H1 (cell line): ENCODE results near the gene MBNL2. TPM values are rescaled to one million over a fixed set of nuclear protein-coding genes. Genes with fewer than 3 reads are reported as not detected.

ENCODE experiments used
- BRCA1 ChIP-seq: IDR thresholded peaks from 2 replicates; pipeline ENCODE4 v1.6.1; 2012; ENCODE audit warnings: low read depth, low read length, improper control_type of control experiment
- CBX8 ChIP-seq: fragments of 300-800, 300-1000 bp; sonication (generic); IDR thresholded peaks from 2 replicates; pipeline ENCODE4 v1.7.1; 2016; ENCODE audit warnings: low read depth, low read length, borderline replicate concordance
- HDAC6 ChIP-seq: IDR thresholded peaks from one replicate; pipeline ENCODE4 v1.7.1; 2012; ENCODE audit warnings: low read depth, mild to moderate bottlenecking, inconsistent platforms, low read length, moderate library complexity
- JUN ChIP-seq: IDR thresholded peaks from 2 replicates; pipeline ENCODE4 v1.6.1; 2011; ENCODE audit warnings: low read depth, mild to moderate bottlenecking, improper control_type of control experiment, low read length
- KDM5A ChIP-seq: fragments of 200-600 bp; IDR thresholded peaks from 2 replicates; pipeline ENCODE4 v1.7.1; 2012; ENCODE audit warnings: mild to moderate bottlenecking, low read length, inconsistent platforms, mixed read lengths
- POLR2A ChIP-seq, 2 experiments: IDR thresholded peaks; 1 replicate in 1 of 2; 2 replicates in 1 of 2; pipeline ENCODE4 v1.6.1; 2011; ENCODE audit warnings: low read depth in 2 of 2, low read length in 2 of 2, mild to moderate bottlenecking in 2 of 2; ENCODE audit errors: control extremely low read depth in 1 of 2
- SUZ12 ChIP-seq: fragments of 200-600 bp; sonication (generic); IDR thresholded peaks from 2 replicates; pipeline ENCODE4 v1.6.1; 2012; ENCODE audit warnings: mild to moderate bottlenecking, inconsistent platforms, low read length, moderate library complexity, mixed read lengths
- ZNF274 ChIP-seq: IDR thresholded peaks from 2 replicates; pipeline ENCODE4 v1.7.0; 2012; ENCODE audit warnings: low read length, borderline replicate concordance; ENCODE audit errors: extremely low read depth
- polyA plus RNA-seq, 7 experiments: library from polyadenylated mRNA; depleted of rRNA in 3 of 7; stranded (reverse) in 5 of 7; unstranded in 2 of 7; fragments of >200 nt in 5 of 7; fragments of 200-250 nt in 2 of 7; gene quantifications; 1 replicate in 5 of 7; 2 replicates in 1 of 7; 4 replicates in 1 of 7; pipeline versions ENCODE4 v1.2.1 to v1.2.3, GENCODE V29; 2011 to 2013; ENCODE audit warnings: missing spikeins in 2 of 7, mixed read lengths in 2 of 7
- total RNA-seq: library from RNA; stranded (reverse); fragmentation: NEBNext Ultra II Directional; extraction: Animal tissue kit (Norgen Biotek cat#: 25700); gene quantifications from 2 replicates; pipeline ENCODE4 v1.2.1, GENCODE V29; 2021
- TF ChIP-seq, protein P1 (sequence below): fragments of 300-600 bp; sonication (generic); IDR thresholded peaks from 2 replicates; pipeline ENCODE4 v1.7.1; 2012; ENCODE audit warnings: low read length, moderate library complexity, mild to moderate bottlenecking, inconsistent platforms; ENCODE audit not compliant: insufficient replicate concordance
- TF ChIP-seq, protein P2 (sequence below), 3 experiments: IDR thresholded peaks; 1 replicate in 2 of 3; 2 replicates in 1 of 3; pipeline versions ENCODE4 v1.5.1 to v1.6.1; 2011; ENCODE audit warnings: low read length in 3 of 3, mild to moderate bottlenecking in 3 of 3, inconsistent platforms in 2 of 3, low read depth in 1 of 3, moderate library complexity in 1 of 3; ENCODE audit not compliant: insufficient read depth in 1 of 3; ENCODE audit errors: control extremely low read depth in 1 of 3

MBNL2 gene
- total and polyA plus RNA-seq, 2 of the 8 experiments (the other 6 are each of a cell fraction or from before 2014, with no cell fraction given): 1.0 to 2.6 TPM

DNA sequence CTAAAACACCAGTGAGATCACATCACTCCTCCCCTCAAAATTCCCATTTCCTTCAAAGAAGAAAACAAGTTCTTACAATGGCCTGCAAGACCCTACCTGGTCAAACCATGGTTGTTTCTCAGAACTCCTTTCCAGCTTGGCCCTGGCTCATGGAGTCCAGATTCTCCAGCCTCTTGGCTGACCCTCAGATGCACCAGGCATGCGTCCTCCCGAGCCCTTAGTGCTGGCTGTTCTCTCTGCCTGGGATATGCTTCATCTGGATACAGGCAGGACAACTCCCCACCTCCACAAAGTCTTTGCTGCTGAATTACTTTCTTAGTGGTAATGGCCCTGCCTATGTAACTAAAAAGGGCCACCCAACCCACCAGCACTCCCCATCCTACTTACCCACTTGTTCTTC, 94.3 kb downstream of the MBNL2 start (continued):
- TF ChIP-seq, protein P1, sequence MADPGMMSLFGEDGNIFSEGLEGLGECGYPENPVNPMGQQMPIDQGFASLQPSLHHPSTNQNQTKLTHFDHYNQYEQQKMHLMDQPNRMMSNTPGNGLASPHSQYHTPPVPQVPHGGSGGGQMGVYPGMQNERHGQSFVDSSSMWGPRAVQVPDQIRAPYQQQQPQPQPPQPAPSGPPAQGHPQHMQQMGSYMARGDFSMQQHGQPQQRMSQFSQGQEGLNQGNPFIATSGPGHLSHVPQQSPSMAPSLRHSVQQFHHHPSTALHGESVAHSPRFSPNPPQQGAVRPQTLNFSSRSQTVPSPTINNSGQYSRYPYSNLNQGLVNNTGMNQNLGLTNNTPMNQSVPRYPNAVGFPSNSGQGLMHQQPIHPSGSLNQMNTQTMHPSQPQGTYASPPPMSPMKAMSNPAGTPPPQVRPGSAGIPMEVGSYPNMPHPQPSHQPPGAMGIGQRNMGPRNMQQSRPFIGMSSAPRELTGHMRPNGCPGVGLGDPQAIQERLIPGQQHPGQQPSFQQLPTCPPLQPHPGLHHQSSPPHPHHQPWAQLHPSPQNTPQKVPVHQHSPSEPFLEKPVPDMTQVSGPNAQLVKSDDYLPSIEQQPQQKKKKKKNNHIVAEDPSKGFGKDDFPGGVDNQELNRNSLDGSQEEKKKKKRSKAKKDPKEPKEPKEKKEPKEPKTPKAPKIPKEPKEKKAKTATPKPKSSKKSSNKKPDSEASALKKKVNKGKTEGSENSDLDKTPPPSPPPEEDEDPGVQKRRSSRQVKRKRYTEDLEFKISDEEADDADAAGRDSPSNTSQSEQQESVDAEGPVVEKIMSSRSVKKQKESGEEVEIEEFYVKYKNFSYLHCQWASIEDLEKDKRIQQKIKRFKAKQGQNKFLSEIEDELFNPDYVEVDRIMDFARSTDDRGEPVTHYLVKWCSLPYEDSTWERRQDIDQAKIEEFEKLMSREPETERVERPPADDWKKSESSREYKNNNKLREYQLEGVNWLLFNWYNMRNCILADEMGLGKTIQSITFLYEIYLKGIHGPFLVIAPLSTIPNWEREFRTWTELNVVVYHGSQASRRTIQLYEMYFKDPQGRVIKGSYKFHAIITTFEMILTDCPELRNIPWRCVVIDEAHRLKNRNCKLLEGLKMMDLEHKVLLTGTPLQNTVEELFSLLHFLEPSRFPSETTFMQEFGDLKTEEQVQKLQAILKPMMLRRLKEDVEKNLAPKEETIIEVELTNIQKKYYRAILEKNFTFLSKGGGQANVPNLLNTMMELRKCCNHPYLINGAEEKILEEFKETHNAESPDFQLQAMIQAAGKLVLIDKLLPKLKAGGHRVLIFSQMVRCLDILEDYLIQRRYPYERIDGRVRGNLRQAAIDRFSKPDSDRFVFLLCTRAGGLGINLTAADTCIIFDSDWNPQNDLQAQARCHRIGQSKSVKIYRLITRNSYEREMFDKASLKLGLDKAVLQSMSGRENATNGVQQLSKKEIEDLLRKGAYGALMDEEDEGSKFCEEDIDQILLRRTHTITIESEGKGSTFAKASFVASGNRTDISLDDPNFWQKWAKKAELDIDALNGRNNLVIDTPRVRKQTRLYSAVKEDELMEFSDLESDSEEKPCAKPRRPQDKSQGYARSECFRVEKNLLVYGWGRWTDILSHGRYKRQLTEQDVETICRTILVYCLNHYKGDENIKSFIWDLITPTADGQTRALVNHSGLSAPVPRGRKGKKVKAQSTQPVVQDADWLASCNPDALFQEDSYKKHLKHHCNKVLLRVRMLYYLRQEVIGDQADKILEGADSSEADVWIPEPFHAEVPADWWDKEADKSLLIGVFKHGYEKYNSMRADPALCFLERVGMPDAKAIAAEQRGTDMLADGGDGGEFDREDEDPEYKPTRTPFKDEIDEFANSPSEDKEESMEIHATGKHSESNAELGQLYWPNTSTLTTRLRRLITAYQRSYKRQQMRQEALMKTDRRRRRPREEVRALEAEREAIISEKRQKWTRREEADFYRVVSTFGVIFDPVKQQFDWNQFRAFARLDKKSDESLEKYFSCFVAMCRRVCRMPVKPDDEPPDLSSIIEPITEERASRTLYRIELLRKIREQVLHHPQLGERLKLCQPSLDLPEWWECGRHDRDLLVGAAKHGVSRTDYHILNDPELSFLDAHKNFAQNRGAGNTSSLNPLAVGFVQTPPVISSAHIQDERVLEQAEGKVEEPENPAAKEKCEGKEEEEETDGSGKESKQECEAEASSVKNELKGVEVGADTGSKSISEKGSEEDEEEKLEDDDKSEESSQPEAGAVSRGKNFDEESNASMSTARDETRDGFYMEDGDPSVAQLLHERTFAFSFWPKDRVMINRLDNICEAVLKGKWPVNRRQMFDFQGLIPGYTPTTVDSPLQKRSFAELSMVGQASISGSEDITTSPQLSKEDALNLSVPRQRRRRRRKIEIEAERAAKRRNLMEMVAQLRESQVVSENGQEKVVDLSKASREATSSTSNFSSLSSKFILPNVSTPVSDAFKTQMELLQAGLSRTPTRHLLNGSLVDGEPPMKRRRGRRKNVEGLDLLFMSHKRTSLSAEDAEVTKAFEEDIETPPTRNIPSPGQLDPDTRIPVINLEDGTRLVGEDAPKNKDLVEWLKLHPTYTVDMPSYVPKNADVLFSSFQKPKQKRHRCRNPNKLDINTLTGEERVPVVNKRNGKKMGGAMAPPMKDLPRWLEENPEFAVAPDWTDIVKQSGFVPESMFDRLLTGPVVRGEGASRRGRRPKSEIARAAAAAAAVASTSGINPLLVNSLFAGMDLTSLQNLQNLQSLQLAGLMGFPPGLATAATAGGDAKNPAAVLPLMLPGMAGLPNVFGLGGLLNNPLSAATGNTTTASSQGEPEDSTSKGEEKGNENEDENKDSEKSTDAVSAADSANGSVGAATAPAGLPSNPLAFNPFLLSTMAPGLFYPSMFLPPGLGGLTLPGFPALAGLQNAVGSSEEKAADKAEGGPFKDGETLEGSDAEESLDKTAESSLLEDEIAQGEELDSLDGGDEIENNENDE: no peak
- TF ChIP-seq JUN (no peak), KDM5A (no peak), ZNF274 (no peak), POLR2A (IDR thresholded peaks at IDR 0.05; ENCODE audit: control extremely low read depth in 1 of 2, low read depth in 2 of 2, low read length in 2 of 2) (no peak), BRCA1 (no peak), CBX8 (no peak), SUZ12 (no peak), HDAC6 (no peak)
- TF ChIP-seq, protein P2, sequence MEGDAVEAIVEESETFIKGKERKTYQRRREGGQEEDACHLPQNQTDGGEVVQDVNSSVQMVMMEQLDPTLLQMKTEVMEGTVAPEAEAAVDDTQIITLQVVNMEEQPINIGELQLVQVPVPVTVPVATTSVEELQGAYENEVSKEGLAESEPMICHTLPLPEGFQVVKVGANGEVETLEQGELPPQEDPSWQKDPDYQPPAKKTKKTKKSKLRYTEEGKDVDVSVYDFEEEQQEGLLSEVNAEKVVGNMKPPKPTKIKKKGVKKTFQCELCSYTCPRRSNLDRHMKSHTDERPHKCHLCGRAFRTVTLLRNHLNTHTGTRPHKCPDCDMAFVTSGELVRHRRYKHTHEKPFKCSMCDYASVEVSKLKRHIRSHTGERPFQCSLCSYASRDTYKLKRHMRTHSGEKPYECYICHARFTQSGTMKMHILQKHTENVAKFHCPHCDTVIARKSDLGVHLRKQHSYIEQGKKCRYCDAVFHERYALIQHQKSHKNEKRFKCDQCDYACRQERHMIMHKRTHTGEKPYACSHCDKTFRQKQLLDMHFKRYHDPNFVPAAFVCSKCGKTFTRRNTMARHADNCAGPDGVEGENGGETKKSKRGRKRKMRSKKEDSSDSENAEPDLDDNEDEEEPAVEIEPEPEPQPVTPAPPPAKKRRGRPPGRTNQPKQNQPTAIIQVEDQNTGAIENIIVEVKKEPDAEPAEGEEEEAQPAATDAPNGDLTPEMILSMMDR (IDR thresholded peaks at IDR 0.05; ENCODE audit: control extremely low read depth in 1 of 3, insufficient read depth in 1 of 3, low read depth in 1 of 3, low read length in 3 of 3): no peak
